ENCODE measurements around the gene SLC35G6.
"Not testable (repeated sequence)": the region's sequence is repeated elsewhere in the genome, so short reads cannot be mapped to it uniquely, and the experiment has no call there.

SLC35G6 gene

DNA sequence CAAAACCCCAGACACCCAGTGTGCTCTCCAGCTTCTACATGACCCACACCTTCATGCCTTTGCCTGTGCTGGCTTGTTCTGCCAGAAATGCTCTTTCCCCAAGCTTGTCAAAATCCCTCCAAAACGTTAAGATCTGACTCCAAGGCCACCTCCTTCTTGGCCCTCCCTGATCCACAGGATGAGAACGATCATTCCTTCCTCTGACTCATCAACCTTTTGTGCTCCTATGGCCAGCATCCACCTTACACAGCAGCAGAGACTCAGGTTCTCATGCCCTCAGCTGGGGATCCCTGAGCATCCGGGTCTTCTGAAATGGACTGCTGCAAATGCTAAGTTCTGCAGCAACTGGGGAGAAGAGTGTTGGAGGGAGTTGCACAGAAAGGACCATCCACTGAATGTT, 4.8 kb upstream of the SLC35G6 start:
- TF ChIP-seq, protein P1, sequence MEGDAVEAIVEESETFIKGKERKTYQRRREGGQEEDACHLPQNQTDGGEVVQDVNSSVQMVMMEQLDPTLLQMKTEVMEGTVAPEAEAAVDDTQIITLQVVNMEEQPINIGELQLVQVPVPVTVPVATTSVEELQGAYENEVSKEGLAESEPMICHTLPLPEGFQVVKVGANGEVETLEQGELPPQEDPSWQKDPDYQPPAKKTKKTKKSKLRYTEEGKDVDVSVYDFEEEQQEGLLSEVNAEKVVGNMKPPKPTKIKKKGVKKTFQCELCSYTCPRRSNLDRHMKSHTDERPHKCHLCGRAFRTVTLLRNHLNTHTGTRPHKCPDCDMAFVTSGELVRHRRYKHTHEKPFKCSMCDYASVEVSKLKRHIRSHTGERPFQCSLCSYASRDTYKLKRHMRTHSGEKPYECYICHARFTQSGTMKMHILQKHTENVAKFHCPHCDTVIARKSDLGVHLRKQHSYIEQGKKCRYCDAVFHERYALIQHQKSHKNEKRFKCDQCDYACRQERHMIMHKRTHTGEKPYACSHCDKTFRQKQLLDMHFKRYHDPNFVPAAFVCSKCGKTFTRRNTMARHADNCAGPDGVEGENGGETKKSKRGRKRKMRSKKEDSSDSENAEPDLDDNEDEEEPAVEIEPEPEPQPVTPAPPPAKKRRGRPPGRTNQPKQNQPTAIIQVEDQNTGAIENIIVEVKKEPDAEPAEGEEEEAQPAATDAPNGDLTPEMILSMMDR (conservative IDR thresholded peaks at IDR 0.05; ENCODE audit: low read length) = no peak
- H3K4me3 ChIP-seq (ENCODE audit: low read length) = peak overlapping the region; percentile 68
- DNase-seq (ENCODE audit: low read depth) = peak; percentile 39

DNA sequence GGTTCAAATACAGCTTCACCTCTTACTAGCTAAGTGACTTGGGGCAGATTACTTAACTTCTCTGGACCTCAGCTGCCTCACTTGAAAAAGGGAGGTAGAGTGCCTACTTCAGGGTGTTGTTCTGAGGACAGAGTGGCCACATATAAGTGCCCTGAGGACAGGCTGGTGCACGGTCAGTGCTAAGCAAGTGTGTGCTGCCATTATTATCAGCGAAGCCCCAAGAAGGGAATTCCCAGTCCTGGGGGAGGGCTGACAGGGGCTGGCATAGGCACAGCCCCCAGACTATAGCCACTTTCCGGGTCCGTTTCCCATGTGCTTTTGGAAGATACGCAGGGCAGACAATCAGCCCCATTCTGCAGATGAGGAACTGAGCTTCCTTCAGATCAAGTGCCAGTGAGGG, 4.3 kb upstream of the SLC35G6 start:
- TF ChIP-seq, protein P1 (conservative IDR thresholded peaks at IDR 0.05; ENCODE audit: low read length) = no peak
- peak overlapping the region; percentile 68 for H3K4me3 ChIP-seq (ENCODE audit: low read length)
- DNase-seq (ENCODE audit: low read depth) = no peak

DNA sequence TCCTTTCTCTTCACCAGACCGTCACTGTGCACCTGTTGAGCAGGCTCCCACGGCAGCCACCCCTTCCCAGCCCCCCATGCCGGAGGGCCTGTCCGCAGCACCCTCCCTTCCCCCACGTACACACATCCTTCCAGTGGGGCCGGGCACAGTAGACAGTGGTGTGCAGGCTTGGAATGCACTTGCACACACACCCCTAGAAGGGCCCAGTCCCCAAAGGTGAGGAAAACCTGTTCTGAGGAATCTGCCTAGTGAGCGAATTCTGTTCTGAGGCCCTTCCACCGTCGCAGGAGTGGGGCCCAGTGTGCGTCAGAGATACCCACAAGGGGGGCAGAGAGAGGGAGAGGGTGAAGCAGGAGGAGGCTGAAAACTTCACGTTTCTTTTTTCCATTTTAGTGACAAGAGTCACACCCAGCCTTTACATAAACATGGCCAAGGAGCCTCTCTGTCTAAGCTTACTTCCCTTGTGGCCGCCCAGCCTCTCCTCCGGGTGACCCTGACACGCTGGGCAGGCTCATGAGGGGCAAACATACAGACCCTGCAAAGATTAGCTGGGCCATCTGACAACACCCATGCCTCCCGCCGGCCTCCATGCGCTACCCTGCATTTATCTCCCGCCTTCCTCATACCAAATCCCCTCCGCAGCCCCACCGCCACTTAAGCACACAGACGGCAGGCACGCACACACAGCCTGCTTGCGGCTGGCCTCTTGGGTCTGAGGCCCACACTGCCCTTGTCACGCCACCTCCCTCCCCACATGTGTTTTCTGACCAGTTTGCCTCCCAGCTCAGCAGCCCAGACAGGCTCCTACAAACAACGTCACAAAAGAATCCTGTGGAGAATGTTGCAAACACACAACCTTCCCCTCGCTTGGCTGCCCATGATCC, 3.6 kb upstream of the SLC35G6 start:
- H3K4me3 ChIP-seq (ENCODE audit: low read length) = peak overlapping the region; percentile 68
- TF ChIP-seq, protein P1 (conservative IDR thresholded peaks at IDR 0.05; ENCODE audit: low read length) = no peak
- peak; percentile 96 for DNase-seq (ENCODE audit: low read depth)

DNA sequence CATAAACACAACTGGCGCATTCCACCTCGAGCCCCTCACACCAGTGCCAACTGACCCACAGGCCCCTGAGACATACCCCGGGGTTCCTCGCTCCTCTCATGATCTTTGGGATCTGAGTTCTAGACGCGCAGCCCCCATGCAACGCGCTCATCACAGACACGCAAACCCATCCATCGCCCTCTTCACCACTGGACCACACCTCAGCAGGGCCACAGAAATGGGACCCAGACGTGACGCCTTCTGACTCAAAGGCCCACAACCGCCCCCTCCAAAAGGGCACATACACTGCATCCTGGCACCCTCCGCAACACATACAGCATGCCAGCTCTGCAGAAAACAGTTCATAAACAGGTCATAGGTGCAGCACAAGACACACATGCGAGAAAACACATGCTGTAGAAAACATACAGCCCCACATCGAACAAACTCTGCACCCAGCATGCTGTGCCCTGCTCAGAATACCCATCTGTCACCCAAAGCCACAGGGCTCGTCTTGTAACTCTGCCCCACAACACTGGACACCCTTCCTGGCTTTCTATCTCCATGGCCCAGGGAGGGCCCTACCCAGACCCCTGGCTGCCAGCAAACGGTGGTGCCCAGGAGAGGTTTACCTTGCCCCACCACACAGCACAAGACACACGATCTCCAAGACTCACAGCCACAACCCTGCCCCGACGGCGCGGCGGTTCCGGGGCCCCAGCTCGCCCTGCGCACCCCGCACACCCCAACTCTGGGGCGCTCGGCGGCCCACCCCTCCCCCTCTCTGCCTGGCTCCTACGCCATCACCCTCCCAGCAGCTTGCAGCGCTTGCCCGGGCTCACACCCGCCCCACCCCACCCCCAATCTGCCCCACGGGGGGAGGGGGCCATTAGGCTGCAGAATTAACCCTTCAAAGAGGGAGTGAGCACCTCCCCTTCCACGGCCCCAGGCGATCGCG, 2.7 kb upstream of the SLC35G6 start:
- TF ChIP-seq, protein P1 (conservative IDR thresholded peaks at IDR 0.05; ENCODE audit: low read length) = no peak
- DNase-seq (ENCODE audit: low read depth) = peak; percentile 48
- peak overlapping the region; percentile 68 for H3K4me3 ChIP-seq (ENCODE audit: low read length)

DNA sequence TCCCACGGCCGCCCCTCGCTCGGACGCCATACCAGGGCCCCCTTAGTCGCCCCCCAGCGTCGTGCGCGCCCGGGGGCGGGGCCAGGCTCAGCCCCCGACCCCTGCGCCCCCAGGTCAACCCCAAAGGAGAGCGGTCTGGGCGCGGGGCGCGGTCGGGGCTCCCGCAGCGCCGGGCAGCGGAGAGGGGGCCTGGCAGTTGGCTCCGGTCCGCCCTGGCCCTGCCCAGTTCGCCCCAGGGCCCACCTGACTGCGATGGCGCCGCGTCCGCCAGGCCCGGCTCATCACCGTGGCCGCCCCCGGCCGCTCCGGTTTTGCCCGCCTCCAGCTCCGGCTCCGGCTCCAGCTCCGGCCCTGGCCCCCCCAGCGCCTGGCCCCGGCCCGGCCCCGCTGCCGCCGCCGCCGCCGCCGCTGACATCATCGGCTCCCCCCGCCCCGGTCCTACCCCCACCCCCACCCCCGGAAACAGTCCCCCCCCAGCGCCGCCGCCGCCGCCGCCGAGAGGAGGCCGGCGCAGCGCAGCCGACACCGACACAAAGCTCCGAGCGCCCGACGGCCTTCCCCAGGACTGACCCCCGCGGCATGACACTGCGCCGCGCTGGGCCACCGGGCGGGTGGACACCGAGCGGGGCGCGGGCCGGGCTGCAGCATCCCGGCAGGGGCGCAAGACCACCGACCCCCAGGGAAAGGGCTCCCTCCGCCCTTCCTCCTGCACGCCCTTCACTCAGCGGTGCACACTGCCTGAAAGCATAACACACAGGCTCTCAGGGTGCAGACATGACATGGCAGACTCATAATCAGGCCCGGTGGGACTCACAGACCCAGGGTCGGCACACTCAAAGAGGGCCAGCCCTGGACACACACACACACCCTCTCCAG, 1.8 kb upstream of the SLC35G6 start, which contains the start of gene ZBTB4:
ZBTB4 (minus strand) TSS at position 419 of the 876 bp plus-strand sequence. CDS start 12,830 bp downstream, outside the sequence.
- TF ChIP-seq, protein P1 (conservative IDR thresholded peaks at IDR 0.05; ENCODE audit: low read length) = no peak
- peak within 1 kb of the TSS; percentile 72 for H3K4me3 ChIP-seq (ENCODE audit: low read length)
- peak; percentile 48 for DNase-seq (ENCODE audit: low read depth)

DNA sequence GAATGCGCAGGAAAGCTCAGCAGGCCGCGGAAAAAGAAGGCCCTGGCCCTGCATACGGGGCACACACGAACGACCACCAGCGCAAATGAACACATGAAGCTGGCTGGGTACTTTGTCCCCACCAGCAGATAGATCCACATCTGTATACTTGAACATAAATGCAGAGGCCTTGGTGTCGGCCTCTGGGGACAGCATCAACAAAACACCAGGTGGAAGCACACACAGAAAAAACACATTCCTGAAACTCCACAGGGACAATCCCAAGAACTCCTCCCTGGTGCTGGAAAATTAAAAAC, 1.2 kb upstream of the SLC35G6 start:
- DNase-seq (ENCODE audit: low read depth) = peak; percentile 28
- H3K4me3 ChIP-seq (ENCODE audit: low read length) = peak overlapping the region; percentile 72
- TF ChIP-seq, protein P1 (conservative IDR thresholded peaks at IDR 0.05; ENCODE audit: low read length) = 0 out of 2 replicates have a peak, but pooled peaks have one; percentile 5

DNA sequence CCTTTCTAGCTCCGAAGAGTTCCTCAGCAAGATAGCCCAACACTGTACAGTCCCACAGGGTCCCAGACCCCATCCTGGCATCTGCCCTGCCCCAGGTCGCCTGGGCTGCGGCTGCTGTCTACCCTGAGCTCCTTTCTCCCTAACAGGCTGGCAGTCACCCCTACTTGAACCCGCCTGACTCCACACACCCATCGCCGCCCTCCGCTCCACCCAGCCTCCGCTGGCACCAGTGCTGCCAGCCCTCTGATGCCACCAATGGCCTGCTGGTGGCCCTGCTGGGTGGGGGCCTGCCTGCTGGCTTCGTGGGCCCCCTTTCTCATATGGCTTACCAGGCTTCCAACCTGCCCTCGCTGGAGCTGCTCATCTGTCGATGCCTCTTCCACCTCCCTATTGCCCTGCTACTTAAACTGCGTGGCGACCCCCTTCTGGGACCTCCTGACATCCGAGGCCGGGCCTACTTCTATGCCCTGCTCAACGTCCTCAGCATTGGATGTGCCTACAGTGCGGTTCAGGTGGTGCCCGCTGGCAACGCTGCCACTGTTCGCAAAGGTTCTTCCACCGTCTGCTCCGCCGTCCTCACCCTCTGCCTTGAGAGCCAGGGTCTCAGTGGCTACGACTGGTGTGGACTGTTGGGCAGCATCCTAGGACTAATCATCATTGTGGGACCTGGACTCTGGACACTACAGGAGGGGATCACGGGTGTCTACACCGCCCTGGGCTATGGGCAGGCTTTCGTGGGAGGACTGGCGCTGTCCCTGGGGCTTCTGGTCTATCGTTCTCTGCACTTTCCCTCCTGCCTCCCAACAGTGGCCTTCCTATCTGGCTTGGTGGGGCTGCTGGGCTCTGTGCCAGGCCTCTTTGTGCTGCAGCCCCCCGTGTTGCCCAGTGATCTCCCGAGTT, 846 bp downstream of the SLC35G6 start:
- not testable (repeated sequence) for H3K4me3 ChIP-seq (ENCODE audit: low read length); DNase-seq (ENCODE audit: low read depth)

DNA sequence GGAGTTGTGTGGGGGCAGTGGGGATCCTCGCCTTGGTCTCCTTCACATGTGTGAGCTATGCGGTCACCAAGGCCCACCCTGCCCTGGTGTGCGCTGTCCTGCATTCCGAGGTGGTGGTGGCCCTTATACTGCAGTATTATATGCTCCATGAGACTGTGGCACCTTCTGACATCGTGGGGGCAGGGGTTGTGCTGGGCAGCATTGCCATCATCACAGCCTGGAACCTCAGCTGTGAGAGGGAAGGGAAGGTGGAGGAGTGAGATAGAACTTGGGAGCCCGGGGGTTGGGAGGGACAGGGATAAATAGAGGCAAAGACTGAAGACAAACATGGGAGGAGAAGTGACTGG, 1.5 kb downstream of the SLC35G6 start:
- peak overlapping the region; percentile 90 for H3K4me3 ChIP-seq (ENCODE audit: low read length)
- not testable (repeated sequence) for DNase-seq (ENCODE audit: low read depth)
